ENCODE results near the gene PEX5L. TPM values are rescaled to one million over a fixed set of nuclear protein-coding genes. Genes with fewer than 3 reads are reported as not detected.

The PEX5L gene
- total RNA-seq, 1 experiment from 2014 or later, result 0.60 TPM

DNA sequence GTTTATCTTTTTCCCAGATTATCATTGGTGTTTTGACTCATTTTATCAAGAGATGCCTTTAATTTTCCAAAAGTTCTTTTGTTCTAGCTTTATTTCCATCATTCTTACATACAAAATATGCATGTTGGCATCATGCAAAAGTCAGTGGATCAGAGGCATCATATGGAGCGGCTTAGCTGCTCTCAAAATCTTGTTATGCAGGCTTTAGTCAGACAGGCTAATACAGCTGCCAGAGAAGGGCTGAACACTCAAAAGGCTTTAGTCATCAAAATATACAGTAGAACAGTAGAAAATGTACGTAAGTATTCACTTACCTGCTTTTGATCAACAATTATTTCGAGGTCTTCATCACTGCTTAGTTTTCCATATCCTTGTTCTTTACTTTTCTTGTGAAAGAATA, 65.5 kb downstream of the PEX5L start:
- no peak overlapping the region for H3K9ac ChIP-seq (ENCODE audit: low read length)
- H3K27ac ChIP-seq (ENCODE audit: low read length), result no peak overlapping the region
- H4K20me1 ChIP-seq (ENCODE audit: insufficient read depth, low read depth, low read length), result no peaks in the 10 kb centered on the region
- H3K27me3 ChIP-seq (ENCODE audit: low read length), result no peaks in the 10 kb centered on the region
- H3K4me3 ChIP-seq (ENCODE audit: low read length), result no peak overlapping the region
- no peak overlapping the region for H3K4me2 ChIP-seq (ENCODE audit: low read depth, low read length, poor library complexity, severe bottlenecking)
- peaks cover 61% of the 10 kb centered on the region for H3K4me1 ChIP-seq (ENCODE audit: low read length)
- no peaks in the 10 kb centered on the region for H3K36me3 ChIP-seq (ENCODE audit: insufficient read depth, low read length)
- H2AFZ ChIP-seq (ENCODE audit: low read length), result no peak overlapping the region
- no peaks in the 10 kb centered on the region for H3K79me2 ChIP-seq (ENCODE audit: low read length)
- DNase-seq, result no peak
- no peaks in the 10 kb centered on the region for H3K9me3 ChIP-seq (ENCODE audit: low read length)
- H3K9me2 ChIP-seq (replicated peaks; ENCODE audit: insufficient read depth, low read length), result no peaks in the 10 kb centered on the region

DNA sequence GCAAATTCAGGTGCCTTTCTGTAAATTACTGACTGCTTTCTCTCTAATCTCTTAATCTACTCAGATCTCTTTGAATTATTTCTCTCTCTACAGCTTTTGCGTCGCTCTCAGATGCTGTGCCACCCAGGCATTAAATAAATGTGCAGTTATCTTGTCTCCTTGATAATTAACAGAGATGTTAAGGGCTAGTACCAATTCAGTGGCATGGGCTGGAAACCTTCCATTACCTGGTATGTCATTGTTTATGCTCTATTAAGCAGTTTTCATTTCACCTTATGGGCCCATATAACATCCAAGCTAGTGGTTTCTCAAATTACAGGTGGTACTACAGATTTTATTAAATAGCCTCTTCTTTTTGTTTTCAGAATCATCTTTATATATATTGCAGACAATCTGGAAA, 66.0 kb downstream of the PEX5L start:
- H2AFZ ChIP-seq (ENCODE audit: low read length), result 0 out of 2 replicates have a peak overlapping the region, but pooled peaks have one; percentile 10

DNA sequence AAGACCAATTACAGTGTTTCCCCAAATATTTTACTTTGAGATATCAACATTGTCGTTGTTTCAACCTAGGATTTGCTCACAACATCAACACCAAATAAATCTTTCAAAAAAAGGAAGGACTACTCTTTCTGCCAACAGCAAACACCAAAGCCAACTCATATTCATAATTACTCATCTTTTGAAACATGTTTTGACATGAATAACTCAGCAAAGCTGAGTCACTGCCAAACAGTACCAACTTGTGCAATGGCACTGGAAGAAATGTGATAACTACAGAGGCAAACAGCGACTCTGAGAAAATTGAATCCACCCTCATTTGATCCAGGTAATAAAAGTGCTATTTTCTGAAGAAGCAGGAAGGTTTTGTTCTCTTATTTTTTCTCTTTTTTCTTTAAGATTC, 67.2 kb downstream of the PEX5L start:
- H3K9me3 ChIP-seq (ENCODE audit: low read length), result no peaks in the 10 kb centered on the region

More for the DNA sequence above, 66.0 kb downstream of the PEX5L start:
- Histone ChIP-seq H3K4me2 (ENCODE audit: low read depth, low read length, poor library complexity, severe bottlenecking) (no peak overlapping the region), H3K9ac (ENCODE audit: low read length) (no peak overlapping the region), H3K4me3 (ENCODE audit: low read length) (no peak overlapping the region), H3K27ac (ENCODE audit: low read length) (no peak overlapping the region), H3K79me2 (ENCODE audit: low read length) (no peaks in the 10 kb centered on the region), H3K4me1 (ENCODE audit: low read length) (peaks cover 67% of the 10 kb centered on the region), H3K9me3 (ENCODE audit: low read length) (no peaks in the 10 kb centered on the region), H3K9me2 (replicated peaks; ENCODE audit: insufficient read depth, low read length) (no peaks in the 10 kb centered on the region), H3K36me3 (ENCODE audit: insufficient read depth, low read length) (no peaks in the 10 kb centered on the region), H4K20me1 (ENCODE audit: insufficient read depth, low read depth, low read length) (no peaks in the 10 kb centered on the region), H3K27me3 (ENCODE audit: low read length) (no peaks in the 10 kb centered on the region)
- no peak for DNase-seq

DNA sequence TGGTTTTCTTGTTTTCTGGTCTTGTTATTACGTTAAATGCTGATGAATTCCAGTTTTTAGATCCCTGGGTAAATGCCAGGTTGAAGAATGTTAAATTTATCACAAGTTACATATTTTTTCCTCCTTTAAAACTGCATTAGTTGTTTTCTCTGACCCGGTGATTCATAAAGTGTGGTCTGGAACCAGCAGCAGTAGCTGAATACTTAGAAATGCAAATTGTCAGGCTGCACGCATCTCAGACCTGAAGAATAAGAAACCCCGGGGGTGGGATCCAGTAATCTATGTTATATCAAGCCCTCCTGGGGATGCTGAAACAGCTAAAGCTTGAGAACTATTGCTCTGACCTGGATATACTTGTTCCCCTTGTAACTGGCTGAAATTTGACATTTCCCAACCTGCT, 69.1 kb downstream of the PEX5L start:
- H3K79me2 ChIP-seq (ENCODE audit: low read length), result no peaks in the 10 kb centered on the region
- H3K9me2 ChIP-seq (replicated peaks; ENCODE audit: insufficient read depth, low read length), result no peaks in the 10 kb centered on the region
- DNase-seq, result peak; percentile 85
- H3K9me3 ChIP-seq (ENCODE audit: low read length), result no peaks in the 10 kb centered on the region
- H3K4me2 ChIP-seq (ENCODE audit: low read depth, low read length, poor library complexity, severe bottlenecking), result peak overlapping the region; percentile 69
- peaks cover 83% of the 10 kb centered on the region for H3K4me1 ChIP-seq (ENCODE audit: low read length)
- H3K27ac ChIP-seq (ENCODE audit: low read length), result peak overlapping the region; percentile 99
- no peak overlapping the region for H2AFZ ChIP-seq (ENCODE audit: low read length)
- peak overlapping the region; percentile 69 for H3K9ac ChIP-seq (ENCODE audit: low read length)
- H4K20me1 ChIP-seq (ENCODE audit: insufficient read depth, low read depth, low read length), result no peaks in the 10 kb centered on the region
- H3K4me3 ChIP-seq (ENCODE audit: low read length), result peak overlapping the region; percentile 57
- H3K36me3 ChIP-seq (ENCODE audit: insufficient read depth, low read length), result no peaks in the 10 kb centered on the region
- H3K27me3 ChIP-seq (ENCODE audit: low read length), result no peaks in the 10 kb centered on the region

More for the DNA sequence above, 67.2 kb downstream of the PEX5L start:
- no peak overlapping the region for H3K9ac ChIP-seq (ENCODE audit: low read length)
- no peaks in the 10 kb centered on the region for H4K20me1 ChIP-seq (ENCODE audit: insufficient read depth, low read depth, low read length)
- no peak overlapping the region for H3K27ac ChIP-seq (ENCODE audit: low read length)
- peaks cover 79% of the 10 kb centered on the region for H3K4me1 ChIP-seq (ENCODE audit: low read length)
- no peak for DNase-seq
- no peak overlapping the region for H3K4me3 ChIP-seq (ENCODE audit: low read length)
- H3K36me3 ChIP-seq (ENCODE audit: insufficient read depth, low read length), result no peaks in the 10 kb centered on the region
- no peaks in the 10 kb centered on the region for H3K27me3 ChIP-seq (ENCODE audit: low read length)
- H3K4me2 ChIP-seq (ENCODE audit: low read depth, low read length, poor library complexity, severe bottlenecking), result no peak overlapping the region
- H3K79me2 ChIP-seq (ENCODE audit: low read length), result no peaks in the 10 kb centered on the region
- H3K9me2 ChIP-seq (replicated peaks; ENCODE audit: insufficient read depth, low read length), result no peaks in the 10 kb centered on the region
- no peak overlapping the region for H2AFZ ChIP-seq (ENCODE audit: low read length)

DNA sequence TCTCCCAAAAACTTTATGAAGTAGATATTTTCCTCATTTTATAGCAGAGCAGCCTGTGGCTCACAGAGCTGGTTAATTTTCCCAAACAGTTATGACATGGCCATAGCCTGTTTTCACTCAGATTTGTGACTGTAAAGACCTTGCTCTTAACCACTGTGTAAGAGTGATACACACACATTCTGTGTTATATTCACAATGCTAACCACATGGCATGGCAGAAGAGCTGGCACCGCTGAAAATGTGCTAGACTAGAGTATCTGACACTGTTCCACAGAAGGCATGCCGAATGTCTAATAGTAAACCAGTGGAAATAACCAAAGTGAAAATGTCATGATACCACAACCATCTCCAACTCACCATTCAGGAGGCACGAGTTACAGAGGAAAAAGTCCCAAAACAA, 71.8 kb downstream of the PEX5L start:
- Histone ChIP-seq H3K4me1 (ENCODE audit: low read length) (peaks cover 97% of the 10 kb centered on the region), H3K79me2 (ENCODE audit: low read length) (no peaks in the 10 kb centered on the region), H3K4me3 (ENCODE audit: low read length) (no peak overlapping the region), H3K9ac (ENCODE audit: low read length) (no peak overlapping the region; the same call in 1 of the 2 replicates), H2AFZ (ENCODE audit: low read length) (peak overlapping the region; percentile 25; the same call in 1 of the 2 replicates), H3K4me2 (ENCODE audit: low read depth, low read length, poor library complexity, severe bottlenecking) (no peak overlapping the region), H4K20me1 (ENCODE audit: insufficient read depth, low read depth, low read length) (no peaks in the 10 kb centered on the region), H3K27me3 (ENCODE audit: low read length) (no peaks in the 10 kb centered on the region), H3K9me2 (replicated peaks; ENCODE audit: insufficient read depth, low read length) (no peaks in the 10 kb centered on the region), H3K9me3 (ENCODE audit: low read length) (no peaks in the 10 kb centered on the region), H3K27ac (ENCODE audit: low read length) (peak overlapping the region; percentile 99), H3K36me3 (ENCODE audit: insufficient read depth, low read length) (no peaks in the 10 kb centered on the region)
- no peak for DNase-seq

DNA sequence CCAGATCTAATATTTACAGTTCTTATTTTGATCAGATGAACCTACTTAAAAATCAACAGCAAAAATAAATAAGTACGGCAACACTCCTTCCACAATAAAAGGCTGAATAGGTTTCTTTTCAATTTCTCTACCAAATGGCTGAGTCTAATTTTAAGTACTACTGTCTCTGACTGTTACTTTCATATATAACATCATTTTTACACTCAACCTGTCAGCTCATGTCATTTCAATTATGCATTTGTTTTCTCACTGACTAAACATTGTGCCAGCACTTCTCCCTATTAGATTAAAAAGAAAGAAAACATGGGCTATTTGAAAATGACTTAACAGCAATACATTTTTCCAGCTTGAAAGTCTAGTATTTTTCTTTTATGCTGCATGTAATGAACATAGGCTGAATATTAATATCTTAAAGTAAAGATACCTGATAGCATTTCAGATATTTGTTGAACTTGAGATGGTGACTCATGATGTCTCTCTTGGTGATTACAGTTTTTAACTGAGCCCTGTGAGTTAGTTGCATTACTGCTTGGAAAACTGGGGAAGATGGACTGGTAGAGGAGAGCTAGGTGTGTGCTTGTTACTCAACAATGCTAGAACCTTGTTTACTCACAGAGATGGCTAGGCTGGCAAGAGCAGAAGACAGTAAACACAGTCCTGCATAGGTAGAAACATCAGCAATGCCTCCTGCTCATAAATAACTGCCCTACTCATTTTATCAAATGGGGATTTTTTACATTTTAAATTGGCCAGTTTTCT, 73.9 kb downstream of the PEX5L start:
- Histone ChIP-seq H2AFZ (ENCODE audit: low read length) (0 out of 2 replicates have a peak overlapping the region, but pooled peaks have one; percentile 8), H3K4me1 (ENCODE audit: low read length) (peaks cover 99% of the 10 kb centered on the region), H3K79me2 (ENCODE audit: low read length) (no peaks in the 10 kb centered on the region), H3K9me2 (replicated peaks; ENCODE audit: insufficient read depth, low read length) (no peaks in the 10 kb centered on the region), H3K9ac (ENCODE audit: low read length) (peak overlapping the region; percentile 47; the same call in 1 of the 2 replicates), H3K27me3 (ENCODE audit: low read length) (no peaks in the 10 kb centered on the region), H3K27ac (ENCODE audit: low read length) (peak overlapping the region; percentile 99), H3K4me2 (ENCODE audit: low read depth, low read length, poor library complexity, severe bottlenecking) (peak overlapping the region; percentile 55), H3K4me3 (ENCODE audit: low read length) (no peak overlapping the region), H3K36me3 (ENCODE audit: insufficient read depth, low read length) (no peaks in the 10 kb centered on the region), H4K20me1 (ENCODE audit: insufficient read depth, low read depth, low read length) (no peaks in the 10 kb centered on the region), H3K9me3 (ENCODE audit: low read length) (no peaks in the 10 kb centered on the region)
- DNase-seq, result no peak

DNA sequence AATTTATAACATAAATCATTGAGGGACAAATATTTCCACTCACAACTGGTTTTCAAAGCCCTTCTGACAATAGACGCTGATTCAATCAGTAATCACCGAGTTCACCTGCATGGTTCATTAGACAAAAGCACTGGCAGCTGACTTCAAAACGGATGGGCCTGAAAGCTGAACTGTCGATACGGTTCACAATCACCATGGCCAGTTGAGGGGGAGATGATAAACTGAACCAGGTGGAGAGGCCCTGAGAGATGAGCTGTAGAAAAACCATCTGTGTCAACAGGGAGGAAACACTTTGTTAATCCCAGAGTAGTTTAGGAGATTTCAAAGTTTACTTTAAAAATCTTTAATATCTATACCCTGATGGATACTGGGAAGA, 75.0 kb downstream of the PEX5L start:
- Histone ChIP-seq H3K27me3 (ENCODE audit: low read length) (no peaks in the 10 kb centered on the region), H3K36me3 (ENCODE audit: insufficient read depth, low read length) (no peaks in the 10 kb centered on the region), H3K27ac (ENCODE audit: low read length) (peak overlapping the region; percentile 99), H3K79me2 (ENCODE audit: low read length) (no peaks in the 10 kb centered on the region), H4K20me1 (ENCODE audit: insufficient read depth, low read depth, low read length) (no peaks in the 10 kb centered on the region), H3K9me2 (replicated peaks; ENCODE audit: insufficient read depth, low read length) (no peaks in the 10 kb centered on the region), H2AFZ (ENCODE audit: low read length) (peak overlapping the region; percentile 37; the same call in 1 of the 2 replicates), H3K4me1 (ENCODE audit: low read length) (peaks cover 99% of the 10 kb centered on the region), H3K9ac (ENCODE audit: low read length) (peak overlapping the region; percentile 47), H3K4me3 (ENCODE audit: low read length) (no peak overlapping the region), H3K9me3 (ENCODE audit: low read length) (no peaks in the 10 kb centered on the region), H3K4me2 (ENCODE audit: low read depth, low read length, poor library complexity, severe bottlenecking) (peak overlapping the region; percentile 55)
- peak; percentile 78 for DNase-seq

DNA sequence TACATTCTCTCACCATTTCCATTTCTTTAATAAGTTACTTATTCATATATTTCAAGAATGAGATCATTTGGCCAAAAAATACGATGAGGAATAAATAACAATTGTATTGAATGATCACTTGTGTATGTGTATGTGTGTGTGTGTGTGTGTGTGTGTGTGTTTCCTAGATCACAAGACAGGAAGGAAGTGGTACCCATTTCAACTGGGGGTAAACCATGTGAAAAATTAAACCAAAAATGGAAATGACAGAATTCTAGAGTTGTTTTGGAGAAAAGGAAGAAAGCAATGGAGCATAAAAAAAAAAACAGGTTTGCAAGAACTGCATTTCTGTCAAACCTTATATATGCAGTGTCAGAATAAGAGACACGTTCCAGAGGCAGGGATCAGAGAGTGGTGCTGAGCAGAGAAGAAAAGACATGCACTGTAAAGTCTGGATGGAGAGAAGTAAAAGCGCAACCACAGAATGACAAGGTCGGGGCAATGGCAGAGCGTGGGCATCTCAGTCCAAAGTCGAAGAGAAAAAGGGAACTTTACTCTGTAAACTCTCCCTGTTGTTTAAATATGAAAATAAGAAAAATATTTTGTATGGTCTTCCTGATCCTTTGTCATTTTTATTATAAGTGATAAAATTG, 75.5 kb downstream of the PEX5L start:
- Histone ChIP-seq H3K79me2 (ENCODE audit: low read length) (no peaks in the 10 kb centered on the region), H3K9ac (ENCODE audit: low read length) (peak overlapping the region; percentile 47), H3K9me2 (replicated peaks; ENCODE audit: insufficient read depth, low read length) (no peaks in the 10 kb centered on the region), H3K36me3 (ENCODE audit: insufficient read depth, low read length) (no peaks in the 10 kb centered on the region), H3K4me3 (ENCODE audit: low read length) (0 out of 2 replicates have a peak overlapping the region, but pooled peaks have one; percentile 17), H2AFZ (ENCODE audit: low read length) (no peak overlapping the region; the same call in 1 of the 2 replicates), H3K27ac (ENCODE audit: low read length) (peak overlapping the region; percentile 99), H3K9me3 (ENCODE audit: low read length) (no peaks in the 10 kb centered on the region), H4K20me1 (ENCODE audit: insufficient read depth, low read depth, low read length) (no peaks in the 10 kb centered on the region), H3K4me2 (ENCODE audit: low read depth, low read length, poor library complexity, severe bottlenecking) (peak overlapping the region; percentile 55), H3K27me3 (ENCODE audit: low read length) (no peaks in the 10 kb centered on the region), H3K4me1 (ENCODE audit: low read length) (peaks cover 99% of the 10 kb centered on the region)
- peak; percentile 64 for DNase-seq
